ENCODE measurements around the gene NHS.

NHS gene

DNA sequence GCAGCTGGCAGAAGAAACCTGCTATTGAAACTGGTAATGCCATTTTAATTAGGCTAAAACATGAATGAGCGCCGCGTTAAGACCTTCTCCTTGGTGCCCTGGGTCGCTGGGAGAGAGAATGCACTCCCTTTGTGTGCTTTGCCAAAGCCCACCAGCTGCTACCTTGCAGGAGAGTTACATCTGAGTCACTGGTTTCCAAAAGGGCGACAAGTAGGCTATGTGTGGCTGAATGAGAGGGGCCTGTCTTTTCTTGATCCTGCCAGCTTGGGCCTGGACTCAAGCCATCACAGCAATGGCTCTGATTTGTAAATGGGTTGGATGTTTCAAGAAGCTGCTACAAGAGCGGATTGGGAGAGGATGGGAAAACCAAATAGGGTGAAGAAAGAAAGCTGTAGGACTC lies 81.5 kb downstream of the NHS start:
- no peak for DNase-seq

DNA sequence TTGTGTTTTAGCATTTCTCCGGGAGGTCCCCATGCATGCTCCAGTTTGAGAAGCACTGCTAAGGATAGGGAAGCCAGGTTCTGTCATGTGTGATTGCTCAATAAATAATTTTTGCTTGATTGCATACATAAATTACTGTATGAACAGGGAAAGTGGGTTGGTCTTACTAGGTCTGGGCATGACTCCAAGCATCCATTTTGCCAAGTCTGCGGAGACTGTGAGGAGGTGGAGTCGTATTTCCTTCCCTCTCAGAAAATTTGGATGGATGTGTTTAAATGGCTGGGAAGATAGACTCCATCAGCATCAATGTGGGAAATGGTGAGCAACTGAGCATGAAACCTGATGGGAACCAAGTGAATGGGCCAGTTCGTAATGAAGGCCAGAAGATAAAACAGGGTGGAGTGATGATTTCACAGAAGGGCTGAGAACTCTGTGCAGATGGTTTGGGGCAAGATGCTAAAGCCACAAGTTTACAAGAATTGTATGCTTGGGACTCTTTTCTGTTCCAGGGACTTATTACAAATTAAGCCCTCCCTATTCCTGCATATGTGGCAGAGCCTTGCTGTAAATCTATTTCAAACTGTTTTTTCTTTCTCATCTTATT lies 84.1 kb downstream of the NHS start:
- no peak for DNase-seq

DNA sequence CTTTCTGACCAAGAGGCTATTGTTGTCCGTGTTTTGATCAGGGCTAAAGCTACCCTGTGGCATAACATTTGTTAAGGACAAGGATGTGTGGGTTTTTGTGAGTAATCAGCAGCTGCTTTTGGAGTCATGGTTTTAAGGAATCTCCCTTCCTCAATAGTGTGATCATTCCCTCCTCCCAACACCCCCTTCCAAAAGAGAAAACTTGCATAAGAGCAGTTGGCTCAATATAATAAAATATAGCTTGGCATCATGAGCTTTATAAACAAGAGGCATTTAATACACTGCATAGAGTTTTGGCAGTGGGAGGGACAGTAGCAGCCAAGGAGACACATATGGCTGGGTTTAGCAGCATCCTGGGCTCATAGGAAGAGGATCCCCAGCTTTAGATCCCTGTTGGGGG lies 84.7 kb downstream of the NHS start:
- no peak for DNase-seq

DNA sequence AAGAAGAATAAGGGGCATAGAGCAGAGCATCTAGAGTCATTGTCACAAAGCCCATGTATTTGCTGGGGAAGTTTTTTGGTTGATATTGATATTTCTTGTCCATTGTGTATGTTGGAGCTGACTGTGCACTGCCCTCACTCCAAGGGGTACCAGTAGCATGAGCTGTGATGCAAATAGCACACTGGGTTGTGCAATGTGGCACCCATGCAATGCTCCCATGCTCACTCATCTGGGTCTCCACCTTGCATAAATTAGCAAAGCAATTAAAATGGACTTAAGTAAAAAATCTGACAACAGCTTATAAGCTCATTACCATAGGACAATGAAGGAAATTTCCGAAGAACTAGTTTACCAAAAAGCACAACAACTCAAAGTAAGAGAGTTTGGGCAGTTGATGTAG lies 87.9 kb downstream of the NHS start:
- DNase-seq, result no peak

DNA sequence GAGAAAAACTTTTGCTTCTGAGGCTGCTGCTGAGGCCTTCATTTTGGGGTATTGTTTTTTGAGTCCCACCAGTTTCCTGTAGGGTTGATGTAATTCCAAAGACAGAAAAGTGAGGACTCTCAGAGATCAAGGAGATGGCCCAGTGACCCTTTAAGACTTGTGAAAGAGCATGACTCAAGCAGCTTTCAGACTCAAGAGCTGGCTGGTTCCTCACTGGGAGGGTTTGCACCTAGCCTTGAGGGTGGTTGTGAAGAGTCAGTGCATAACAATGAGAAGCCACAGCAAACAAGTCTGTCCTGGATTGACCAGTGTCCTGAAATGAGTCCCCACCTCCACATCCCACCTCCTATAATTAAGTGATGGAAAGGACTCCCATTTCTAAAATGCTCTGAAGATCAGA lies 89.2 kb downstream of the NHS start:
- DNase-seq, result no peak

DNA sequence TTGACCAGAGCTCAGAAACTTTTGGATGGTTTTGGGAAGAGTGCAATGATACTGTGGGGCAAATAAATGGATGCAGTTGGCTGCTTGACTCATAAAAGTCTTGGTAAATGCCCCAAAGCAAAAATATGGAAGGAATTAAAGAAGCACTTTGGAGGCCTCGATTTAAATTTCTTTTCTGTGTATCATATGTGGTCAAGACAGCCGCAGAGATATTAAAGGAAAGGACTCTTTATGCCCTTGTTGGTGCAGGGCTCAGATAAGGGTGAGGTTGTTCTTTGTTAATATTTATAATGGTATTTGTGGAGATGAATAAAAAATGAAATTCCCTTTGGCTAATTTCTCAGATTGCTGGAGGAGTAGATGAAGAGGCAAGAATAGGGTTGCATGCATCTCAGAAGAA lies 90.2 kb downstream of the NHS start:
- no peak for DNase-seq

DNA sequence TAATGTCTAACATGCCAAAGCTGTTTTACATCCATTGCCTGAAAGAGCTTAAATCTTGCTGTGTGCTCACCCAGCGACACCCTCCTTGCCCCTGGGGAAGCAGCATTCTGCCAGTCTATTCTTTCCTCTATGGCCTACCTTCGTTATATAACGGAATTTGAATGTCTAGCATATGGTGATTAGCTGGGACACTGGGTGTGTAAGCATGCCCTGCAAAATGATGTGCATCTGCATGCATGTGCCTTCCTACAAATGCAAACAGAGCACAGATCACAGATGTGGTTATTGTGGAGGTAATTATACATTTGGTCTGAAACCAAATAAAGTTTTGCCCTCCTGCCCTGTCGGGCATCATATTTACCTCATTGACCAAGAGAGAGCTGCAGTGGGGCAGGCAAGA lies 90.8 kb downstream of the NHS start:
- no peak for DNase-seq

DNA sequence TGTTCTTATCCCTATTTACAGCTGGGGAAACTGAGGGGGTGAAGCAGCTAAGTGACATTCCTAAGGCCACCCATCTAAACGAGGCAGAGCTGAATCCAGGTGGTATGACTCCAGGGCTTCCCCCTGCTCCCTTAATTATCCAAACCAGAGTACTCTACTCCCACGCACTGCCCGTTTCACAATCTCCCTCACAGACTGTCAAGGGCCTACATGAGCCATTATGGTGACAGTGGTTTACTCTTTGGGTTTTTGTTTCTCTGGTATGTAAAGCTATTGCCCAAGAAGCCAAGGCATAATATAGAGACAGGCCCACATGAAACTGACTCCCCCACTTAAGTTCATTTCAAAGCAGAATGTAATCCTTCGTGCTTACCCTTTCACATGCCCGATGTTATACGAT lies 95.1 kb downstream of the NHS start:
- DNase-seq, result no peak

DNA sequence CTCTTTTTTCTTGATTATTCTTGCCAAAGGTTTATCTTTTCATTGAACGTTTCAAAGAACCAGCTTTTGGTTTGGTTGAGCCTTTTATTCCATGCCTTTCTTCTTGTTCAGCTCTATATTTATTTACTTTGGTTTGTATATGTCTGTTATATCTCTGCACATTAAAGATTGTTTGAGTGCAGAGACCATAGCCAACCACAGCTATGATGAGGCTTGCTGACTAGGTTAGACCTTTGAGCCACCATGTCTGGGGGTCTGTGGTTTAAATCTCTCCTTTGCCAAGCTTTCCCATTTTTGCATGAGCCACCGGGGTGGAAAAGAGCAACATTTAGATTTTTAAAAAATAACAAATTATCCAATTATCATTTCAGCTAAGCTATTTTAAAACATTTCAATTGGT lies 96.1 kb downstream of the NHS start:
- DNase-seq, result no peak

DNA sequence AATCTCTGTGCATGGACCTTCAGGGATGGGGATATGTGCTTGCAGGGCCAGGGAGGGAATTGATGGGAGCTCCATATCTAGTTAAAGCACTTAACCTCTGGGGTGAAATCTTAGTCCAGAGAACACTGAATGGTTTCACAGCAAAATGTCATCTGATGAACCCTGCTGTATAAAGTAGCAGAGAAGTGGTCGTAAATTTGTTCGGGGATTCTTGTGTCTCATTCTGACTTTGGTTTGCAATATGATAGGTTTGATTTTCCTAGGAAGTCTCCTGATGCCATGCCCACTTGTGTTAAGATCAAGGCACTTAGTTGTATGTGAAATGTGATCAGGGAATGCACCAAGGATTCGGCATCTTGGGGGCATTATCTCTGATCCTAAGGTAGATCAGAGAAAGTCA lies 96.9 kb downstream of the NHS start:
- DNase-seq, result no peak

DNA sequence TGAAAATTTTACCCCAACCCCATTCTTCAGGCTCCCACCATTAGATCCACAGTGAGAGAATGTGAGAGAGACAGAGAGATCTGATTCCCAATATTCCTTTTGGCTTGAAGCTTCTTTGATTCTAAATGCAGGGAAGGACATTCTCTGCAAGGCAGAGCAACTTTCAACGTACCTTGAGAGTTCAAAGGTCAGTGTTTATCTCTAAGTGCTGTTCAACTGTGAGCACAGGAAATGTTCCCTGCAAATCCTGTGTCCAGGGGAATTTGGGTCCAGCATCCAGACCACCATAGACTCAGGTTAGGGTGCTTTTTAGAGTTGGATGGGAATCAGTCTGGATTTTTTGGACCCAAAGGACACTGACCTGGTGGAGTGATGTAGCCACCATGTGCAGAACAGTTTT lies 97.4 kb downstream of the NHS start:
- DNase-seq, result no peak

DNA sequence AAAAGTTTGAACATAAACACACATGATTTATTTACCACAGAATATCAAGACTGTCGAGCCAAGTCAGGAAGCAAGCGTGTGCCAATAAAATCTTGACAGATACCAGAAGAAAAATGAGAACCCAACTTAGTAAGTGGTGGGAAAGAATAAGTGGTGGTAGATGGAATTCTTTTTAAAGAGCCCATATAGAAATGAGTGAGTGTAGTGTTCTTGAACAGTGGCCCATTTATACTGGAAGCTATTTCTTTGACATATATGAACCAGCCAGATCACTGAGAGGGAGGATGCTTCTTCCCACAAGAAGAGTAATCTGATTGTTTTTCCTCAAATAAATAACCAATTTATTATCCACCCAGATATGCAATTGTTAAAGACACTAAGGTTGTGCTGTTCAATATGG lies 98.0 kb downstream of the NHS start:
- DNase-seq, result no peak

DNA sequence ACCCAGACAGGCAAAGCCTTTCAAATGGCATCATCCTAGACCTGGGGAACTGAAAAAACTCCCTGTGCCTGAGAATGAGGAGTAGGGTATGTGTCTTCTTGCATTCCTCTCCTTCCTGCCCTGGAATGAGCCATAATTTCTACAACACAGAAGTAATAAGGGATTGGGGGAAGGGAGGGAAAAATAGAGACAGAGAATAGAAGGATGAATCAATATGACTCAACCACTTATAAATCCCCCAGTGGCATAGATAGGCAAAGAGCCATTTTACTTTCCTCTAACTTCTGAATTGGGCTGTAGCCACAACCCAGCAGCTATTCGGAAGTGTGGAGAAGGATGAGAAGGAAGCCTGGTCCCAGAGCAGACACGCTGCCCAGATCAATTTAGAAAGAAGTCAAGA lies 99.9 kb downstream of the NHS start:
- no peak for DNase-seq

DNA sequence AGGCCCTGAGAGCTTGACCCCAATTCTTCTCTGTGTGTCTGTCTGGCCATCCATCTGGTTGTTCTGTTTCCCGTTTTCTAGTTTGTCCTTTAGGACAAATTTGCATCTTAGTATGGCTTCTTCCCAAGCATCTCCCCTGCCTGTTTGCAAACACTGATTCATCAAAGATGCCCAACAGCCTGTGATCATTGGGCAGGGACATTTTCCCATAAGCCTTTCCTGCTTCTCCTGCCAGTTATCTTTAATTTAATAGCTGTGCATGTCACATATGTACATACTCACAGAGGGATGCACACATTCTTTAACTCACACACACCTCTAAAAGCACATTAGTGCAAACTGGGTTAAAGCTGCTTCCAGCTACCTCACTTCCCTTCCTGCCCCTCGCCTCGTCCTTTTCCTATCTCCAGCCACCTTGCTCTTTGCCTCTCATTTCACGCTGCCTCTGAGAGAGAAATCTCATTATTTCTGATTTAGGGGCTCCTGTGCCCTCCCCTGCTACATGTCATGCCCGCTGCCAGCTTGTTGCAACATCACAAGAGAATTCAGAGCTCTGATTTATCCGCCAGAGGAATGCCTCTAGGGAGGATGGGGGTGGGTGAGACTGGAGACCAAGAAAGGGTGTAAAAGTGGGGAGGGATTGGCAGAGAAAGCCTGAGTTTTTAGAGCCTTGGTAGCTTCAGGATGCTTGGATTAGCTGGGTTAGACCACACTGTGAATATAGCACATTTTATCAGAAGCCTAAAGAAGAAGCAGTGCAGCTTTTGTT lies 100.6 kb downstream of the NHS start:
- no peak for DNase-seq

DNA sequence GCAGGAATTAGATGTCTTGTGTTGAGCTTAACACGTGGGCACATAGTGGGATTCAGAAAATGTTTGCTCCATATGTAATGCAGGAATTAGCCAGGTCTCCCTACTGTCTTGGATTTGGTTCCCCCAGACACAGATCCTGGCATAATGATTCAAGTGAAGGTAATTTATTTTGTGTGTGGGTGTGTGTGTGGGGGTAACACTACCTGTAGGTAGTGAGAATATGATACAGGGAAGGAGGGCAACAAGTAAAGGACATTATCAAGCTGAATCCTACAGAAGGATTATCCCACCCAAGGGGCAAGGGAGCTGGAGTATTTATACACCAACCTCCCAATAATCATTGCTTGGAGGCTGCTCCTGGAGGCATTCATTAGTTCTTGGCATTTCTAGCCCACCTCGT lies 101.4 kb downstream of the NHS start:
- no peak for DNase-seq

DNA sequence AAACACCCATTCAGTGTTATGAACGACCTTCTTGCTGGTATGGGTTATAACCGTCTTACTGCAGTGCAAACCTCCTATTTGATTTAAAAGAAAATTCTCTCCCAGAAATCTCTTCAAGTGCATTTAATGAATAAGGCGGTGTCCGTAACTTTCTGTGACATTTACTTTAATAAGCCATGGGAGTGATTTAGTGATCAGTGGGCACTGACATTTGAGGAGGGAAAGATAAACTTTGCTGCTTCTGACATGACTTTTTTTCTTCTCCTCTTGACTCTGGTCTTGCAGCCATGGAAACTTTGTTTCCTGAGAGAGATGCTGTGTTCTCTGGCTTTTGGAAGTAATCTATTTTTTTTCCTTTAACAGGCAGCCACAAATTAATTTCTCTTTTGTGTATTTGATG lies 106.1 kb downstream of the NHS start:
- DNase-seq, result no peak

DNA sequence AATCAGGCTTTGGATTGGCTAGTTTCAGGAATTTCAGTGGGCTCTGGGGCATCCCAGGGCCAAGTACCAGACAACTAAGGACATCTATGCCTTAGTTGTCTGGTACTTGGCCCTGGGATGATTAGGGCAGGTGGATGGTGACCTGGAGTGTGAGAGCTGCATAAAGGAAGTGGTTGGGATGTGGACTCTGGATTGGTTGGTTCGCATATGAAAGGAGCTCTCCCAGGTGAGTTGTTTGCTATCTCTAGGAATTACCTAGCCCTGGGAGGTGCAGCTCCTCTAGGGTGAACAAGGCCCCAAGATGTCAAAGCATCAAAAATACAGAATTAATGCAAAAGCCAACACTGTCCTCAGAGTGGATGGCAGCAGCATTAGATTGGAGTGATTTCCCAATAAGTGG lies 109.6 kb downstream of the NHS start:
- no peak for DNase-seq

DNA sequence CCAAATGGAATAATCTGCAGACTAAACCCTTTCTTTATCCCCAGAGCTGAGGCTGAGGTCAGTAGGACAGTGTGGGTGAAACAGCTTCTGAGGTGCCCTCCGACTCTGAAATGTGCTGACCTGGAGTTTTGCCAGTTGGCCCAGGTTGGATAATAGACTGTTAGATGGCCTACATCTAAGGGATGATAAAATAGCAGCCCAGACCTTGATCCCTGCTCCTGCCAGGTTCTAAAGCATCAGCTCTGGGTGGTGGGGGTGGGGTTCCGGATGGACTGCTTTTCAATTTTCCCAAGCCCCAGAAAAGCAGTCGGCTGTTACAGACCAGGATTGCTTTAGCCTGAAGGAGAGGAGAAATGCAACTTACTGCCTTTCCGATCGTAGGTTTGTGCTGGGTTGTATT lies 110.4 kb downstream of the NHS start:
- DNase-seq, result no peak

DNA sequence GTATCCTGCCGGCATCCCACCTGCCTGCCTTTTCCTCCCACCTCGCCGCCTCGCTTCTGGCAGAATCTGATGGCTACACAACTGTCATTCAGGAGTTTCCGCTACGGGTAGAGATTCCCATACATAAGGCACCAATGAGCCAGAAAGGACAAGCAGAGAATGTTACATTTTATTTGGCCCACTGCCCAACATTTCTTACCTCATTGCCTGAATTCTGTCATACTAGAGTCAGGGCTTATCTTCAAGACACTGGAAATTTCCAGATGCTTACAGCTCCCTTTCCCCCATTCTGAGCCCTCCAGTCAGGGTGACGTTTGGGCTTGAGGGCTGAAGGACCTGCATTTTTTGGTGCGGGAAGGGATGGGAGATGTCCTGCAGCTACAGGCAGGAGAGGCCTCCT lies 113.0 kb downstream of the NHS start:
- DNase-seq, result no peak

DNA sequence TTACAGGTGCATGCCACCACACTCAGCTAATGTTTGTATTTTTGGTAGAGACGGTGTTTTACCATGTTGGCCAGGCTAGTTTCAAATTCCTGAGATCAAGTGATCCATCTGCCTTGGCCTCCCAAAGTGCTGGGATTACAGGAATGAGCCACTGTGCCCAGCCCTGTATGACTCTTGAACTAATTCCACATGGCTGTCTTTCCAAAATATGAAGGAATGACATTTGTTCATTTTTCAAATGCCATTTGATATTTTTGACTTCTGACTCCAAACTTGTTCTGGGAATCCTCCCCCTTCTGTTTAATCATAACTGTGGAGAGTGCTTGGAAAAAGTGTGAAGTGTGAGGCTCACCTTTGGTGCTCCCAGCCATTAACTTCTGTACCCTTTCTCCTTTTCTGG lies 119.2 kb downstream of the NHS start:
- no peak for DNase-seq

DNA sequence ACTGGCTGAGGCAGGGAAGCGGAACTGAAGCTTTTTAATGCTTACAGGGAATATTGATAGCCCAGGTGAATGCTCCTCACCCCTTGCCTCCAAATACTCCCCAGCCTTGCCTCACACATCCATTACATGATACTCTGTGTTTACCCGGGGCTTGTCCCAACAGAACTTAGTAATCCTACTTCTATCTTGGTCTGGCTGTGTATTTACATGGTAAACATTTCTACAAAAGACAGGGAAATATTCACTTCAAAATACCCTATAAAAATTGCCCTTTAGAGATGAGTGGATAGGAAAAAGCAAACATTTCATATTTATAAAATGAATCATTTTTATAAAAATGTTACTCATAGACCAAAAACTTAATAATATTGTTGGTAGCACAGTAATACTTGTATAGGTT lies 120.1 kb downstream of the NHS start:
- no peak for DNase-seq

DNA sequence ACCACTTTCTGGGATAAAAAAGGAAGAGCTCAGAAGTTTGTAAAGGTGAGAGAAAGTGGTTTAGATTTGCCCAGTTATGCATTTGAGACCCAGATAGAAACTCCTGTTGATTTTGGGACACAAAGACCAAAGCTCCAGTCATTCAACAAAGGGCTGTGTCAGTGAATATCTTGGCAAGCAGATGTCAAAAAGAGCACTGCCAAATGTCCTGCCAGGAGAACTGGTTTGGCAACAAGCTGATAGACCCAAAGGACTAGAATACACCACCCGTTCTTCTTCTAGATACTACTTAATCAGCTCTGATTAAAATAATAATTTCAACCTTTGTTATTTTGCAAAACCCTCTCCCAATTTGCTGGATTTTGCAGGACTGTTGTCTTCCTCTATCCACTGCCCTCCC lies 121.4 kb downstream of the NHS start:
- no peak for DNase-seq

DNA sequence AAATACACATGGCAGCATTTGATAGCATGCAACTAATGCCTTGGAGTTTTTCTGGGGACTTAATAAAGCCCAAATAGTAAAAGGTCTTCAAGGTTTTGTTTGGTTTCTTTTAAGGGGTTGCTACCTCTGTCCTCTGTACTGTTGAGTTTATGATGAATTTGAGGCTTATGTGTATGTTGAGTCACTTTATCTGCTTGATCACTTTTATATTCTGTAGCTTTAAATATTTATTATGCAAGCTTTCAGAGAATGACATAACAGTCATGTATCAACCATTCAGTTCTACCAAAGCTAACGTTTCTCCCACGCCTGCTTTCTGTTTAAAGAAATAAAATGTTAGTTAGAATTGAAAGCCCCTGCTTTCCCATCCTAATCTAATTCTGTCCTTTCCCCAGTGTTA lies 122.2 kb downstream of the NHS start:
- DNase-seq, result no peak

DNA sequence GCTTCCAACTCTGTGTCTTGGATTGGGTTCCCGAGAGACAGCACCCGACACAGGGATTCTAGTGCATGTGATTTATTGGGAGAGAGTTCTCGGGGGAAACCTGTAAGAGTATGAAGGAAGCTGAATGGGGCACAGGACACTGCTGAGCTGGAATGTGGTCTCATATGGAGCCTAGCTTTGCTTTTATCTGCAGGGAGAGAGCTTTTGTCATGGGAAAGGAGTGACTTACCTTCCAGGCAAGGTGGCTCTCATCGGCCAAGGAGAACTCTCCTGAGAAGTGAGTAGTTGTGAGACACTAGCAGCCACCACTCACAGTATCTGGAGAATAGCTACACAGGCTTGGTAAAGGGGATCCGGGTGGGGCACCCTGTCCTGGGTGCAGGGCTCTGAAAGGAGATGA lies 124.5 kb downstream of the NHS start:
- no peak for DNase-seq

DNA sequence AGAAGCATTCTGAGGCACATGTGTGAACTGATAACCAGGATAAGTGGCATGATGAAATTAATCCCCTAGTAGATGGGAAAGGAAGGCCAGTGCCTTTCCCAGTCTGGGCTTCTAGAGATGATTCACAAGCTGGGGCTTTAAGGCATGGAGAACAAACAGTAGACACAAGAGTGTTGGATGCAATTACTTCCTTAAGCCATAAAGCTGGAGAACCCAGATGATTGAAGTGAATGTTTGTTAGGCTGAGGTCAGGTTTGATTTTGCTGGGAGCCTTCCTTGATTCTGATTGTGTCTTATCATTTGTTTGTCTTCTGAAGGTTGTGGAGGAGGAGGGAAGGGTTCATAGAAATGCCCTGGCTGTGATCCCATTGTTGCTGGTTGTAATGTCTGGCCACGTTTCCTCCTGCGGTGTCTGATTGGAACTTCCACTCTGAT lies 125.2 kb downstream of the NHS start:
- no peak for DNase-seq
